Chondrocyte (in vitro differentiated cells): ENCODE measurements around the gene S100A13. TPM values are rescaled to one million over a fixed set of nuclear protein-coding genes. Genes with fewer than 3 reads are reported as not detected.
A peak's percentile ranks its signal among the peaks of the same experiment; 100 is the strongest.
"Not testable (repeated sequence)": the region's sequence is repeated elsewhere in the genome, so short reads cannot be mapped to it uniquely, and the experiment has no call there.

Experiments
- DNase-seq: peaks from one replicate; pipeline ENCODE4 v3.0.0; 2021; ENCODE audit warnings: mixed read lengths, low spot score
- H3K27ac Mint-ChIP-seq: one replicate; pipeline ENCODE4 v1.8.0; 2021; ENCODE audit warnings: mild to moderate bottlenecking, moderate library complexity, mixed read lengths; ENCODE audit not compliant: unreplicated experiment
- H3K27me3 Mint-ChIP-seq: 2 replicates; pipeline ENCODE4 v1.8.0; 2021; ENCODE audit warnings: low read depth, mixed read lengths
- H3K36me3 Mint-ChIP-seq: 2 replicates; pipeline ENCODE4 v1.8.0; 2021; ENCODE audit warnings: low read depth, mixed read lengths
- H3K4me1 Mint-ChIP-seq: 2 replicates; pipeline ENCODE4 v1.8.0; 2021; ENCODE audit warnings: low read depth, mild to moderate bottlenecking, mixed read lengths
- H3K4me3 Mint-ChIP-seq: one replicate; pipeline ENCODE4 v1.8.0; 2021; ENCODE audit warnings: mild to moderate bottlenecking, moderate library complexity, mixed read lengths; ENCODE audit not compliant: unreplicated experiment
- H3K9me3 Mint-ChIP-seq: 2 replicates; pipeline ENCODE4 v1.8.0; 2021; ENCODE audit warnings: low read depth, mixed read lengths
- CTCF ChIP-seq: fragments of 200-600 bp; sonication (generic); IDR thresholded peaks from 2 replicates; pipeline ENCODE4 v1.5.0; 2021; ENCODE audit warnings: antibody characterized with exemption, mild to moderate bottlenecking, moderate library complexity
- long read RNA-seq: library from polyadenylated mRNA; stranded (forward); transcript quantifications from one replicate; pipeline ENCODE4 v2.0.0, GENCODE V29; 2021
- total RNA-seq: library from RNA; stranded (reverse); gene quantifications from 3 replicates; pipeline ENCODE4 v1.2.1, GENCODE V29; 2021

S100A13 gene
- 98.2 to 113 TPM (median 98.4 TPM) in 3 replicates for total RNA-seq
- long read RNA-seq, transcript S100A13-203 (3 exons, 579 nt): major isoform, 8 of 69 reads
- long read RNA-seq, partial matches to known transcripts: 60 of 69 reads
- long read RNA-seq, other reads (novel, unspliced or antisense): 1 of 69 reads

GRCh38 chr1:153626904-153627714 is at the start of gene S100A13:
Gene S100A13, minus strand, starts transcription at chr1:153627505. Its CDS starts 1,033 bp downstream, at chr1:153626472.
- DNase-seq: peak; percentile 92
- H3K9me3 Mint-ChIP-seq: no peaks in the 10 kb centered on the region
- peak within 1 kb of the TSS; percentile 86 for H3K4me3 Mint-ChIP-seq

GRCh38 chr1:153673511-153673910 is 46.2 kb upstream of the S100A13 start:
- Mint-ChIP-seq H3K9me3 (no peaks in the 10 kb centered on the region), H3K27ac (no peak overlapping the region), H3K4me1 (peaks cover 26% of the 10 kb centered on the region), H3K27me3 (peaks cover 7% of the 10 kb centered on the region), H3K36me3 (no peaks in the 10 kb centered on the region), H3K4me3 (no peak overlapping the region)
- TF ChIP-seq CTCF: no peak
- no peak for DNase-seq

More at GRCh38 chr1:153626904-153627714, at the start of gene S100A13:
- Mint-ChIP-seq H3K36me3 (peaks cover 11% of the 10 kb centered on the region), H3K4me1 (peaks cover 76% of the 10 kb centered on the region), H3K27me3 (no peaks in the 10 kb centered on the region), H3K27ac (peak within 1 kb of the TSS; percentile 97)
- TF ChIP-seq CTCF: peak; percentile 86

- not testable (repeated sequence) for H3K4me3 Mint-ChIP-seq, H3K27ac Mint-ChIP-seq, DNase-seq, H3K27me3 Mint-ChIP-seq, H3K9me3 Mint-ChIP-seq
- TF ChIP-seq CTCF: peak; percentile 63
- peaks cover 14% of the 10 kb centered on the region for H3K36me3 Mint-ChIP-seq
- peaks cover 23% of the 10 kb centered on the region for H3K4me1 Mint-ChIP-seq
These were observed 44.5 kb upstream of the S100A13 start for GRCh38 chr1:153671628-153672353.

- H3K36me3 Mint-ChIP-seq: peaks cover 14% of the 10 kb centered on the region
- H3K27me3 Mint-ChIP-seq: no peaks in the 10 kb centered on the region
- H3K9me3 Mint-ChIP-seq: no peaks in the 10 kb centered on the region
- peak; percentile 70 for TF ChIP-seq CTCF
- no peak within 1 kb of the TSS for H3K4me3 Mint-ChIP-seq
- DNase-seq: peak; percentile 95
- H3K4me1 Mint-ChIP-seq: peaks cover 23% of the 10 kb centered on the region
- H3K27ac Mint-ChIP-seq: no peak within 1 kb of the TSS
These were observed 43.7 kb upstream of the S100A13 start, which contains the start of gene ILF2 for GRCh38 chr1:153670859-153671627. Gene ILF2, minus strand, starts transcription at chr1:153670993. Its CDS starts 71 bp downstream, at chr1:153670922.
